ENCODE data around the gene TMC7. TPM values are rescaled to one million over a fixed set of nuclear protein-coding genes. Genes with fewer than 3 reads are reported as not detected.

The TMC7 gene
- total and polyA plus RNA-seq, 2 of the 8 experiments (the other 6 are each of a cell fraction or from before 2014, with no cell fraction given) = 2.3 to 2.6 TPM

GRCh38 chr16:19104607-19105006 lies 120.9 kb downstream of the TMC7 start:
- peaks cover 0 to 3% (median 0%) of the 10 kb centered on the region in 4 experiments; a peak in 1 of 7 replicates for H3K4me1 ChIP-seq (replicated peaks in 1 of 4; ENCODE audit: control insufficient read depth in 3 of 4, insufficient read depth in 4 of 4, low read length in 3 of 4)
- H3K79me1 ChIP-seq (ENCODE audit: low read depth, low read length) = no peaks in the 10 kb centered on the region
- no peak overlapping the region for H2BK120ac ChIP-seq (replicated peaks; ENCODE audit: low read depth, low read length)
- FAIRE-seq (no peak), DNase-seq (ENCODE audit: low read depth in 1 of 2, low spot score in 2 of 2) (no peak)
- no peak overlapping the region for H3K27ac ChIP-seq (ENCODE audit: low read depth, low read length)
- no peak overlapping the region for H3K4me3 ChIP-seq (ENCODE audit: extremely low read depth in 1 of 4, insufficient read depth in 2 of 4, low read depth in 3 of 4, low read length in 4 of 4)
- no peak overlapping the region for H3K9ac ChIP-seq (replicated peaks in 1 of 4; ENCODE audit: extremely low read depth in 1 of 4, low read depth in 3 of 4, low read length in 3 of 4)
- no peak overlapping the region for H4K8ac ChIP-seq (ENCODE audit: extremely low read depth, insufficient read depth, low read length)
- no peak overlapping the region for H2BK15ac ChIP-seq (ENCODE audit: low read length)
- H3K27me3 ChIP-seq (replicated peaks in 1 of 4; ENCODE audit: control insufficient read depth in 3 of 4, extremely low read depth in 1 of 4, insufficient read depth in 3 of 4, low read length in 3 of 4) = no peaks in the 10 kb centered on the region
- H4K20me1 ChIP-seq (replicated peaks in 1 of 2; ENCODE audit: control insufficient read depth in 1 of 2, insufficient read depth in 2 of 2, low read length in 2 of 2) = no peaks in the 10 kb centered on the region
- no peak overlapping the region for H3K4ac ChIP-seq (replicated peaks; ENCODE audit: insufficient read length, low read depth, low read length)
- no peak overlapping the region for H4K5ac ChIP-seq (ENCODE audit: insufficient read length, low read depth, low read length)
- no peaks in the 10 kb centered on the region for H3K9me3 ChIP-seq (ENCODE audit: insufficient read depth in 2 of 2, low read depth in 1 of 2, low read length in 1 of 2)
- CTCF ChIA-PET (ENCODE audit: partially characterized antibody) = interaction anchor here (0.7 to 5.2 kb wide), 9 partner anchors 10 to 119 kb away, joined by 3 to 27 read pairs (median 3); partner anchors contain the start of gene ITPRIPL2
- H3K23ac ChIP-seq (ENCODE audit: insufficient read length) = no peak overlapping the region
- 90% methylated on average over 5 of the region's 5 CpGs; no CpG with 5 or more reads in 1 of the 2 experiments for WGBS, 2 experiments (ENCODE audit: extremely low coverage in 1 of 2, insufficient coverage in 1 of 2, insufficient read length in 1 of 2, insufficient replicate concordance in 2 of 2, low coverage in 1 of 2, low lambda C conversion rate in 2 of 2, missing lambda C conversion rate in 1 of 2)
- H3K56ac ChIP-seq (replicated peaks; ENCODE audit: insufficient read length, low read depth, low read length) = no peak overlapping the region
- H3K79me2 ChIP-seq (ENCODE audit: control insufficient read depth in 1 of 2, insufficient read depth in 2 of 2, low read length in 2 of 2) = no peaks in the 10 kb centered on the region
- no peak overlapping the region for H3K14ac ChIP-seq (ENCODE audit: insufficient read length)
- no peak overlapping the region for H2AK5ac ChIP-seq (ENCODE audit: low read depth, low read length)
- H3K4me2 ChIP-seq (ENCODE audit: insufficient read depth in 1 of 2, low read depth in 2 of 2, low read length in 2 of 2) = no peak overlapping the region
- no peak overlapping the region for H2AFZ ChIP-seq (ENCODE audit: low read length)
- H4K91ac ChIP-seq (replicated peaks; ENCODE audit: insufficient read length, low read length) = no peak overlapping the region
- no peaks in the 10 kb centered on the region for H3K36me3 ChIP-seq (ENCODE audit: control insufficient read depth in 2 of 4, insufficient read depth in 4 of 4, low read length in 3 of 4)
- H3K23me2 ChIP-seq (ENCODE audit: low read depth, low read length) = no peaks in the 10 kb centered on the region
- no peak overlapping the region for H2BK5ac ChIP-seq (ENCODE audit: low read depth, low read length)
- H2BK12ac ChIP-seq (ENCODE audit: low read depth, low read length) = no peak overlapping the region
- no peak overlapping the region for H2BK20ac ChIP-seq (ENCODE audit: low read length)
- POLR2A ChIA-PET (ENCODE audit: partially characterized antibody) = interaction anchor here (1.5 kb wide), 1 partner anchor 37 kb away, joined by 3 read pairs; the partner anchor contains the start of gene COQ7
- no peak overlapping the region for H3K18ac ChIP-seq (ENCODE audit: extremely low read depth, low read length)
- TF ChIP-seq SP4 (IDR thresholded peaks at IDR 0.05; ENCODE audit: low read length) = no peak
- no peak for TF ChIP-seq RAD21 (IDR thresholded peaks at IDR 0.05 in 1 of 2, conservative IDR thresholded peaks at IDR 0.05 in 1 of 2; ENCODE audit: low read depth in 2 of 2, low read length in 2 of 2)
- TF ChIP-seq SIX5 (IDR thresholded peaks at IDR 0.05; ENCODE audit: low read depth, low read length) = no peak
- no peak for TF ChIP-seq HDAC2 (IDR thresholded peaks at IDR 0.05; ENCODE audit: borderline replicate concordance in 1 of 2, low read depth in 2 of 2, low read length in 2 of 2)
- no peak for TF ChIP-seq FOSL1 (IDR thresholded peaks at IDR 0.05; ENCODE audit: insufficient read depth, low read depth, low read length)
- TF ChIP-seq POLR2AphosphoS5 (IDR thresholded peaks at IDR 0.05; ENCODE audit: low read depth, low read length) = no peak
- no peak for TF ChIP-seq ASH2L (IDR thresholded peaks at IDR 0.05; ENCODE audit: low read length)
- TF ChIP-seq USF2 (IDR thresholded peaks at IDR 0.05; ENCODE audit: low read length) = no peak
- TF ChIP-seq CHD2 (IDR thresholded peaks at IDR 0.05; ENCODE audit: low read length) = no peak
- TF ChIP-seq EZH2 (IDR thresholded peaks at IDR 0.05; ENCODE audit: low read depth, low read length, severe bottlenecking) = no peak
- TF ChIP-seq MAX (IDR thresholded peaks at IDR 0.05) = no peak
- no peak for TF ChIP-seq ATF3 (IDR thresholded peaks at IDR 0.05; ENCODE audit: insufficient read depth, low read depth, low read length)

All from H1 (cell line).